NB4 (cell line): ENCODE data around the gene THADA.

Experiments used
- MYC ChIP-seq: IDR thresholded peaks from 2 replicates; pipeline ENCODE4 v1.6.1; 2011; ENCODE audit warnings: low read depth, low read length
- POLR2A ChIP-seq: IDR thresholded peaks from 2 replicates; pipeline ENCODE4 v1.6.1; 2011; ENCODE audit warnings: mild to moderate bottlenecking; ENCODE audit not compliant: insufficient read length; ENCODE audit errors: extremely low read depth
- TF ChIP-seq, protein P1 (sequence below): IDR thresholded peaks from one replicate; pipeline ENCODE4 v1.5.1; 2012; ENCODE audit warnings: low read depth, low read length
- TF ChIP-seq, protein P2 (sequence below): IDR thresholded peaks from 2 replicates; pipeline ENCODE4 v1.6.1; 2011; ENCODE audit warnings: low read depth, low read length

DNA sequence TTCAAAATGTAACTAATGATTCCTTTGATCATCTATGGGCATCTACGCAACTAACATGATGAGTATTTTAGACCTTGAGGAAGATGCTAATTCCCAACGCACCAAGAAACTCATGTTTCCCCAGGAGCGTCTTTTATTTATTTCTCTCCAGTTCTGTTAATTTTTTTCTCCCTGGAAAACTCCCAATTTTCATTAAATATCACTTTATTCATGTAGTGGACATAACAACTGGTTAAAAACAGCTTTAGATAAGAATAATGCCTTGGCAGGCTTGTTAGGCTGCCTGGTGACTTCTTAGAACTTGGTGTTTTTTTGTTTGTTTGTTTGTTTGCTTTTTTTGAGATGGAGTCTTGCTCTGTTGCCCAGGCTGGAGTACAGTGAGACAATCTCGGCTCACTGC, 306.5 kb downstream of the THADA start:
- TF ChIP-seq POLR2A, result no peak
- TF ChIP-seq, protein P1, sequence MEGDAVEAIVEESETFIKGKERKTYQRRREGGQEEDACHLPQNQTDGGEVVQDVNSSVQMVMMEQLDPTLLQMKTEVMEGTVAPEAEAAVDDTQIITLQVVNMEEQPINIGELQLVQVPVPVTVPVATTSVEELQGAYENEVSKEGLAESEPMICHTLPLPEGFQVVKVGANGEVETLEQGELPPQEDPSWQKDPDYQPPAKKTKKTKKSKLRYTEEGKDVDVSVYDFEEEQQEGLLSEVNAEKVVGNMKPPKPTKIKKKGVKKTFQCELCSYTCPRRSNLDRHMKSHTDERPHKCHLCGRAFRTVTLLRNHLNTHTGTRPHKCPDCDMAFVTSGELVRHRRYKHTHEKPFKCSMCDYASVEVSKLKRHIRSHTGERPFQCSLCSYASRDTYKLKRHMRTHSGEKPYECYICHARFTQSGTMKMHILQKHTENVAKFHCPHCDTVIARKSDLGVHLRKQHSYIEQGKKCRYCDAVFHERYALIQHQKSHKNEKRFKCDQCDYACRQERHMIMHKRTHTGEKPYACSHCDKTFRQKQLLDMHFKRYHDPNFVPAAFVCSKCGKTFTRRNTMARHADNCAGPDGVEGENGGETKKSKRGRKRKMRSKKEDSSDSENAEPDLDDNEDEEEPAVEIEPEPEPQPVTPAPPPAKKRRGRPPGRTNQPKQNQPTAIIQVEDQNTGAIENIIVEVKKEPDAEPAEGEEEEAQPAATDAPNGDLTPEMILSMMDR, result no peak
- TF ChIP-seq MYC, result no peak
- TF ChIP-seq, protein P2, sequence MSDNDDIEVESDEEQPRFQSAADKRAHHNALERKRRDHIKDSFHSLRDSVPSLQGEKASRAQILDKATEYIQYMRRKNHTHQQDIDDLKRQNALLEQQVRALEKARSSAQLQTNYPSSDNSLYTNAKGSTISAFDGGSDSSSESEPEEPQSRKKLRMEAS, result no peak
